Effector CD8-positive, alpha-beta T cell (primary cell): Measurements from ENCODE around the gene MTNR1A.
"Not testable (repeated sequence)": the region's sequence is repeated elsewhere in the genome, so short reads cannot be mapped to it uniquely, and the experiment has no call there.

Source experiments
- DNase-seq: peaks from one replicate; lab custom pipeline; 2025; lab: John Stamatoyannopoulos, UW

MTNR1A gene

GRCh38 chr4:186561748-186562147 lies 6.4 kb upstream of the MTNR1A start:
- DNase-seq: no peak

DNA sequence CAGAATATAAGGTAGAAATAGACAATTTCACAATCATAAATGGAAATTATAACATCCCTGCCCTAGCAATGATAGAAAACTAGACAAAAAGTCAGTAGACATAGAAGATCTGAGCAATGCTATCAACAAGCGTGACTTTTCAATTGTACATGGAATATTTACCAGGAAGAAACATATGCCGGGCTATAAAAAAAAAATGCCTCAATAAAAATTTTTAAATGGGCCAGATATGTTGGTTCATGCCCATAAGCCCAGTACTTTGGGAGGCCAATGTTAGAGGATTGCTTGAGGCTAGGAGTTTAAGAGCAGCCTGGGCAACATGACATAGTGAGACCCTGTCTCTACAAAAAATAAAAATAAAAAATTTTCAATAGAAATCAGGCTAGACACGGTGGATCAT lies 5.3 kb upstream of the MTNR1A start:
- DNase-seq: no peak

DNA sequence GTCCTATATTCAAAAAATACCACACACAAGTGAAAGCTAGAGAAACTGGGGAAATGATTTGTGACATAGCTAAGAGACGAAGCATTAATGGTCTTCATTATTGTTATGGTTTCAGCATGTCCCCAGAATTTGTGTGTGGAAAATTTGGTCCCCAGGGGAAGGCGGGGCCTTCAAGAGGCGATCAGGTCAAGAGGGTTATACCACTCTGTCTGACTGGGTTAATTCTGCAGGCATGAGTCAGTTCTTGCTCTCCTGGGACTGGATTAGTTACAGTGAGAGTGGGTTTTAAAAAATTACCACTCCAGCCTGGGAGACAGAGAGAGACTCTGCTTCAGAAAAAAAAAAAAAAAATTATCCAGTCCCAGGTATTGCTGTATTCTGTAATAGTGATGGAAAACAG lies 2.1 kb upstream of the MTNR1A start:
- DNase-seq: no peak

- DNase-seq: no peak
These were observed 1.7 kb upstream of the MTNR1A start for GRCh38 chr4:186557061-186557460.

GRCh38 chr4:186554539-186554913 lies 841 bp downstream of the MTNR1A start:
- DNase-seq: no peak

GRCh38 chr4:186553717-186554116 lies 1.6 kb downstream of the MTNR1A start:
- no peak for DNase-seq

DNA sequence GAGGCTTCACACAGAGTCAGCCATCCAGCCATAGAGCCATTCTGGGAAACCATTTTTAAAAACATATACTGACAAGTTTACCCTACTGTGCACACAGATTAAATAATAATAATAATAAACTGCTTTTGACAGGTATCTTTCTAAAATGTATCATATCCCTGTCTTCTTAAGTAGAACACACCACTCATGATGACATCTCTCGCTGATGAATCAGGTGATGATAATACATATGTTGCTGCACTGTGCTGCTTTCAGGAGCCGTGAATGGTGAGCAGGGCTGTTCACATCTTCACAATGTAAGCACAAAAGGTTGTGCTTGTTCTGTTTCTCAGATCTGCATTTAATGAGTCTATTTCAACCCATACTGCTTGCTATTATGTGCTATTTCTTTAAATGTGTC lies 3.5 kb downstream of the MTNR1A start:
- no peak for DNase-seq

DNA sequence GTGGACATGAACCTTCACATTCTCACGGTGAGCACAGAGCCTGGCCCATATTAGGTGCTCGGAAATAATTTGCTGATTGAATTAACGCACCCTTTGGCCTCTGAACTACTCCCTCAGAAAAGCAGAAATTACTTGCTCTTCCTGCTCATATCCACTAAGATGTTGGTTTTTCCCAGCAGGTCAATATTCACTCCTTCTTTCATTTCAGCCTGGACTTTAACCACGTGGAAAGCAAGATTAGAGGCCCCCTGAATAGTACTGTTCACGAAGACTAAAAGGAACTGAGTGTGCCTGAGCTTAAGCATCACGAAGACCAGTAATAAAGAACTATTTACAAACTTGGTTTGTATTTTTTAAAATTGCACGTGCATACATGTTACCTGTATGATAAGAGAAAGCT lies 9.9 kb downstream of the MTNR1A start:
- no peak for DNase-seq

DNA sequence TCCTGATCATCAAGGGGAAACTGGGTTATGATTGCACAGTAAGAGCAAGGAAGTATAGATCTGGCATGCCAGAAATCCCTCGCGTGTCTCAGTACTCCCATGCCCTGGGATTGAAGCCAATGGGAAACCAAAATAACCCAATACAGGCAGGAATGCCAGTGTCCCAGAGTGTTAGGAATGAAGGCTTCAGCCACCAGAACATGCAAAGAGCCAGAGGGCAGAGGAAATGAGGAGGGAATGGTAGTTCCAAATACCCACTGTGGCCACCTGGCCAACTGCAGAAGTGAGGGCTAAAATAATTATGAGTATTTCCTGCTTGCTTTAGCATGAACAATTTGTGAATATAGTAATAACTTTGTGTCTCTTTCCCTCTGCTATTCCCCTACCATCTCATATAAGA lies 12.2 kb downstream of the MTNR1A start:
- DNase-seq: no peak

DNA sequence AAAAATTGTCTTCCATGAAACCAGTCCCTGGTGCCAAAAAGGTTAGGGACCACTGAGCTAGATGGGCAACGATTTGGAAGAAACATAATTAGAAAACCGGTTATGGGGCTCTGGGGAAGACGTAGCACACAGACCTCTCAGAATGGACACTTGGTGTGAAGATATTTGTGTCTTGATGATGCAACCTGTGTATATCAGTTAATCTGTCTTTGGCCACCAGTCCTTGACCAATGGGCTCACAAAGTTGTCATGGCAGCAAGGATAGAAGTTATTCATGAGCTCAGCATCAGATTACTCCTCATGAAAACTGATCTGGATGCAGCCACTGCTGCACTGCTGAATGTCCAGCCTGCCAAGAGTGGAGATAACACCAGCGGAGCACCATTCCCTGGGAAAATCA lies 13.6 kb downstream of the MTNR1A start:
- DNase-seq: no peak

DNA sequence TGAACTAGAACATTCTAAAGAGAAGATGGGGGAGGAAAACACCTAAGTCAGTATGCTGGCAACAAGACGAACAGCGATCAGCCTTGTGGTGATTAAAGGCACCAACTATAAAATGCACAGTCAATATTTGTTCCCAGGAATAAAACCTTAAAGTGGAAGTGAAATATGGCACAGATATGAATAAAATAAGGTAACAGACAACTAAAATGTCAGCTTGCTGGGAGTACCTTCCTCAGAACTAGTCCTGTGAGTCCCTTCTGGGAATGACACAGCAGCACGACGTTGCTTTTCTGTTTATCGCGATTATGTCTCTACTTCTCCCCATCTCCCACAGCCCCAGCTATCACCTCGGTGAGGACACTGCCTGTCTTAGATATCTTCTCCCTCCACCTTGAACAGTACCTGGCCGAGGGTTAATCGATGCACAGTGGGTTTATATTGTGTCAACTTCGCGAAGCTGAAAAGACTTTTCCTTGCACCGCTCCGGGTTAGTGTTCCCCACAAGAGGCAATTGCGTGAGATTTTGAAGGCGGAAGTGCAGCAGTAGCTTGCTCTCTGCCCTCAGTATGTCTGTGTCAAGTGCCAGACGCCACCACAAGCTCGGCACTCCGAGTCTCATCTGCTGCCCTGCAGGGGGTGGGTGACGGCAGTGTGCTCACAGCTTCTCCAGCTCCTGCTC lies 17.4 kb downstream of the MTNR1A start:
- no peak for DNase-seq

DNA sequence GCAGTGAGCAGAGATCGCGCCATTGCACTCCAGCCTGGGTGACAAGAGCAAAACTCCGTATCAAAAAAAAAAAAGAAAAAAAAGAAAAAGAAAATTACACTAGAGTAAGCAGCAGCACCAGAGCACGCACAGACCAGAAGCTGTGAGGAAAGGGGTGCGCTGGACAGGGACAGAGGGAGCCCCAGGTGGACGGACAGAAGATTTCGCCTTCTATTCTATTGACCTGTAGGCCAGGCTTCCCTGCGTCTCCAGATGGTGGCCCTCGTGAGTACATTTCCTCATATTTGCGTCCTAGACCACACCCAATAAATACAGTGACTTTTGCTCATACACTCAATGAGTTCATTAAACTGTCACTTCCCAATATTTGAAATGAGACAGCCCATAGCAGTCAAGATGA lies 19.1 kb downstream of the MTNR1A start:
- DNase-seq: no peak

- no peak for DNase-seq
These were observed 21.3 kb downstream of the MTNR1A start for GRCh38 chr4:186534056-186534455.

DNA sequence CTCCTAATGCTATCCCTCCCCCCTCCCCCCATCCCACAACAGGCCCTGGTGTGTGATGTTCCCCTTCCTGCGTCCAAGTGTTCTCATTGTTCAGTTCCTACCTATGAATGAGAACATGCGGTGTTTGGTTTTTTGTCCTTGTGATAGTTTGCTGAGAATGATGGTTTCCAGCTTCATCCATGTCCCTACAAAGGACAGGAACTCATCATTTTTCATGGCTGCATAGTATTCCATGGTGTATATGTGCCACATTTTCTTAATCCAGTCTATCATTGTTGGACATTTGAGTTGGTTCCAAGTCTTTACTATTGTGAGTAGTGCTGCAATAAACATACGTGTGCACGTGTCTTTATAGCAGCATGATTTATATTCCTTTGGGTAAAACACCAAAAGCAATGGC lies 31.4 kb downstream of the MTNR1A start:
- DNase-seq: not testable (repeated sequence)

DNA sequence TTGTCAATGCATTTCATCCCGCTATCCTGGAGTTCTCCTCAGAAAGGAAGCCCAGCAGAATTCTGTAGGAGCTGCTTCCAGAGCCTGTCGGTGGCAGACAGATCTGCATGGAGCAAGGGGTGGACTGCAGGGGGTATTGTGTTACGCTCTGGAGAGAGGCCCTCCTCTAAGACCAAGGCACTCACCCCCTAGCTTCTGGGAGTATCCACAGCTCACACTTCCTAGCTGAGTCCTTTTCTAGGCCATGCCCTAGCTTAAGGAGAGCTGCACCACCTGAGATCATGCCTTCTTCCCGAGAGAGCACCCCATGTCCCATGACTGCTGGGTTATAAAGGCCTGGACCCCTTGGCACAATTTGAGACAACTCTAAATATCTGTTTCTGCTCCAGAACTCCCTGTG lies 39.1 kb downstream of the MTNR1A start:
- no peak for DNase-seq

- no peak for DNase-seq
These were observed 41.0 kb downstream of the MTNR1A start for GRCh38 chr4:186514271-186514950.

GRCh38 chr4:186504771-186505170 lies 50.6 kb downstream of the MTNR1A start:
- DNase-seq: not testable (repeated sequence)

DNA sequence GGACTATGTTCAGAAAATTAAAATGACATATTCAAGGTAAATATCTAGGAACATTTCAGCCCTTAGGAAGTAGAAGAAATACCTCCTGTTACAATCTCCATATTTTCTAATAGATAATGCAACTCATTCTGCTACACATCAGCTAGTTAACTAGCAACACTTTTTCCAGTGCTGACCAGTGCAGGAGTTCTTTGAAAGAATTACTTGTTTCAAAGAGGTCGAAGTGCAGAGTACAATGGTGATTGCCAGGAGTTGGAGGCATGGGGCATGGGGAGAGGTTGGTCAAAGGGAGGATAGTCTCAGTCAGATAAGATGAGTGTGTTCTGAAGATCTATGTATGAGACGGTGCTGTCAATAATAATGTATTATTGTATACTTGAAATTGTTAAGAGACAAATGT lies 53.1 kb downstream of the MTNR1A start:
- no peak for DNase-seq

GRCh38 chr4:186501554-186501953 lies 53.8 kb downstream of the MTNR1A start:
- no peak for DNase-seq

GRCh38 chr4:186500721-186501304 lies 54.6 kb downstream of the MTNR1A start:
- no peak for DNase-seq

- no peak for DNase-seq
These were observed 55.9 kb downstream of the MTNR1A start for GRCh38 chr4:186499467-186499866.

DNA sequence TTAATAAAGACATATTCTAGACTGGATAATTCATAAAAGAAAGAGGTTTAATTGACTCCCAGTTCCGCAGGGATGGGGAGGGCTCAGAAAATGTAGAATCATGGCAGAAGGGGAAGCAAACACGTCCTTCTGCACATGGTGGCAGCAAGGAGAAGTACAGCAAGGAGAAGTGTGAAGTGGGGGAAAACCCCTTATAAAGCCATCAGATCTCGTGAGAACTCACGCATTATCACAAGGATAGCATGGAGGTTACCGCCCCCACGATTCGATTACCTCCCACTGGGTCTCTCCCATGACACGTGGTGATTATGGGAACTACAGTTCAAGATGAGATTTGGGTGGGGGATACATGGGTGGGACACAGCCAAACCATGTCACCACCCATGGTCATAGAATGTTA lies 58.3 kb downstream of the MTNR1A start:
- DNase-seq: no peak

DNA sequence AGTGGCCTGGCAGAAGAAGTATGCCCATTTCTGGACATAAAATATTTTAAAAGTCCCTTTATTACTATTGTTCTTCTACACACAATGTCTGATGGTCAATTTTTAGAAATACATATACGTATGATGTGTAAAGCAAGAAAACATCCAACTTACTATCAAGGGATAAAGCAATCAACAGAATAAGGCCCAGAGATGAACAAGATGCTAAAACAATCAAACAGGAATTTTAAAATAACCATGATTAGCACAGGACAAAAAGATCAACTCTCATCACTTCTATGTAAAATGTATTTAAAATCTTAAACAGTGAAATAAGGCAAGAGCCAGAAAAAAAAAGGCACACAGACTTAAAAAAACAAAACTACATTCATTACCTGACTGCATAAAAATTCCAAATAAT lies 60.9 kb downstream of the MTNR1A start:
- no peak for DNase-seq

GRCh38 chr4:186487726-186488125 lies 67.6 kb downstream of the MTNR1A start:
- no peak for DNase-seq
